Dedifferentiated amniotic fluid mesenchymal stem cell (primary cell): ENCODE results near the gene DHRS7B.
"Not testable (repeated sequence)": the region's sequence is repeated elsewhere in the genome, so short reads cannot be mapped to it uniquely, and the experiment has no call there.

Source experiments
- DNase-seq: peaks from one replicate; pipeline ENCODE4 v3.0.0-alpha.2; 2016; ENCODE audit errors: extremely low spot score

The DHRS7B gene

GRCh38 chr17:21177401-21177800, 50.6 kb downstream of the DHRS7B start:
- no peak for DNase-seq

DNA sequence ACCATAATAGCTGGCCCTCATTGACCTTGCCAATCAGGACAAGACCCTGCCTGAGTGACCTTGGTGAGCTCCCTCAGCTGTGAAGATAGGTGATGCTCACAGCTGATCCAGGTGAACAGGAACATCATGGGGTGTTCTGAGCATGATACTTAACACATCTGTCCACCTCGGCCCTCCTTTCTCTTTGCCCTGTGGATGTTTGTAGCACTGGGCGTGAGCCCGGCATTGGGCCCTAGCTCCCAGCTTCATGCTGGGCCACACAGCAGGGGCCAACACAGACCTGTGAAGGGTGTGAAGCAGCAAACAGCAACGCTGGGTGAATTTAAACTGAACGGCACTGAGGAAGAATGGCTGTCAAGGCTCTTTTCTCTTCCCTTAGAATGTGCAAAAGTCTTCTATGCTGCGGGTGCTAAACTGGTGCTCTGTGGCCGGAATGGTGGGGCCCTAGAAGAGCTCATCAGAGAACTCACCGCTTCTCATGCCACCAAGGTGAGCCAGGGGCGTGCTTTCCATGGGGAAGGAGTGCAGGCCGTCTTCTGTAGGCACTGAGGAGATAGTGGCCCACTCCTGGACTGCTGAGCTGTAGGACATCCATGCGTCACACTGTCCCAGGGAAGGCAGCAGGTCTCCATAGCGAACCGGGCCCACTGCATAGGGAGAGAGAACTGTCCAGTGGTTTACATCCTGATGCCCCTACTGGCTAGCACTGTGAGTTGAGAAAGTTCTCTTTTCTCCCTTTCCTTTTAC, 51.3 kb downstream of the DHRS7B start:
- no peak for DNase-seq

GRCh38 chr17:21183468-21183867, 56.7 kb downstream of the DHRS7B start:
- DNase-seq: no peak

GRCh38 chr17:21184570-21184969, 57.8 kb downstream of the DHRS7B start:
- no peak for DNase-seq

DNA sequence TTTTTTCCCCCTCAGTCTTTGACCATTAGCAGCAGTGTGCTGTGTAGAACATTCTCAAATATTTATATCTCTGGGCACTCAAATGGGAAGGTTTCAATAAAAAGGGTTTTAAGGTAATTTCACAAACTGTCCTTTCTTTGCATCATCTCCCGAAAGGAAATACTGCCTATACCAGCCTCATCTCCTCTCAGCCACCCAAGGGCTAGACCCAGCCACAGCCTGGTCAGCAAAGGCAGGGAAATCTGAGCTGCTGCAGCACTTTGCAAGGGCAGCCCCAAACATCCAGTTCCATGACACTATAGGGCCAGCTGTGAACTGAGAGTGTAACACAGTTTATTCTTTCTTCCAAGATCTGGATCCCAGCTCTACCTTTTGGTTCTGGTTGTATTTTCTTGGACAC, 58.3 kb downstream of the DHRS7B start:
- peak; percentile 39 for DNase-seq

- DNase-seq: no peak
These were observed 59.8 kb downstream of the DHRS7B start for GRCh38 chr17:21186399-21187187.

- no peak for DNase-seq
These were observed 62.6 kb downstream of the DHRS7B start for GRCh38 chr17:21189361-21189760.

- no peak for DNase-seq
These were observed 63.3 kb downstream of the DHRS7B start for GRCh38 chr17:21190078-21190477.

GRCh38 chr17:21191698-21192097, 64.9 kb downstream of the DHRS7B start:
- no peak for DNase-seq

DNA sequence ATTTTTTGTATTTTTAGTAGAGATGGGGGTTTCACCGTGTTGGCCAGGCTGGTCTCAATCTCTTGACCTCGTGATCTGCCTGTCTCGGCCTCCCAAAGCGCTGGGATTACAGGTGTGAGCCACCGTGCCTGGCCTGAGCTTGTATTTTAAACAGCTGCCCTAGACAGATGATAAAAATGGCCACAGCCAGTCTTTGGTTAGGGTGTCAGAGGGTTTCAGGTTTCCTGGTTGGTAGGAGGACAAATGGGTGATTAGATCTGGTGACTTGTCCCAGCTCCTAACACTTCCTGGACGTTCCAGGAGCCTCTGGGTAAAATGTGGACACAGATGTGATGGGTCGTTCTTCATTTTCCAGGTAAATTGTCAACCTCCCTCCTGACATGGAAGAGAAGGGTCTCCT, 65.7 kb downstream of the DHRS7B start:
- DNase-seq: not testable (repeated sequence)

- DNase-seq: no peak
These were observed 66.3 kb downstream of the DHRS7B start for GRCh38 chr17:21193031-21193430.

DNA sequence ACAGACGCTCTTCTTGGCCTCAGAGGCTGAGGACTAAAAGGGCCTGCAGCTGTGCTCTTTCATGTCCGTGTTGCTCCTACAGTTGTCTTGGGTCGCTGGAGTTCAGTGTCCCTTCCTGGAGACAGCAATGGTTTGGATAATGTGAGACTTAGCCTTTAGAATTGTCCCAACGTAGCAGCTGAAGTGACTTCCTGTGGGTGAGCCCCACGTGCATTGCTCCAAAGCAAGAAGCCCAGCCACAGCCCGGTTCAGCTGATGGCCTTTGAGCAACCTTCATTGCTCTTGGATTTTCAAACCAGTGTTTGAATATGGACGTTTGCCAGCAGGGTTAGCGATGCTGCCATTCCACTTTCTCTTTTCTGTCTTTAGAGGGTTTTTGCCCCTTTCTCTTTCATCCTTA, 67.5 kb downstream of the DHRS7B start:
- no peak for DNase-seq

DNA sequence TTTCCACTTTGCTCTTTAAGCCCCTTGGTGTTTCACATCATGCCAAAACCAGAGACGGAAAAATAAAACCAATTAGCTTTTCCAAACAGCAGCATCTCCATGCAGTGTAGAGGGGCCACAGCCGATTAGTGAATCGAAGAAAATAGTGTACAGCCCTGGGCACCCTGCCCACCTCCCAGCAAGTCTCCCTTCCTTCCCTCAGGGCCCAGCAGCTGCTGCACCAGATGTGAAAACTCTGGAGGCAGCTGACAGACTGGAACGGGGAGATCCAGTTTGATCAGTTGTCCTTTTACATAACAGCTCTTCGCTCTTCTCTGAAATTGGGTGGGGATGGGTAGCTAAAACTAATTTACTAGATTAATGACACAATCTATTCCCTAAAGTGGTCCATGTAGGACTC, 67.9 kb downstream of the DHRS7B start:
- no peak for DNase-seq

- no peak for DNase-seq
These were observed 69.4 kb downstream of the DHRS7B start for GRCh38 chr17:21196126-21196525.

DNA sequence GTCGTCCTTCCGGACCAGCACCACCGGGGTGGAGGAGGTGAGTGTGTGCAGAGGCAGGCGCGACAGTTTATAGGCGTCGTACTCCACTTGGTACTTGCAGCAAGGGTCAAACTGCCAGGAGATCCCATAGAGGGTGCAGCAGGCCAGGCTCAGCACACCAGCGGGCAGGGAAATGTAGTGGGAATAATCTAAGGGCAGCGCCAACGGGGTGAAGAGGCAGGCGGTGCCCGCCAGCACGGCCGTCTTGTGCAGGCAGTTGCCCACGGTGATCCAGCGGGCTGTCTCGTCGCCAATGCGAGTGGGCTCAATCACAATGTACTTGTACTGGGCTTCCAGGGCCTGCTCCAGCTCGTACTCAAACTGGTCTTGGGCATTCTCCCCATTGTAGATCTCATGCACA, 71.6 kb downstream of the DHRS7B start:
- no peak for DNase-seq

GRCh38 chr17:21199311-21199710, 72.5 kb downstream of the DHRS7B start:
- DNase-seq: peak; percentile 20

DNA sequence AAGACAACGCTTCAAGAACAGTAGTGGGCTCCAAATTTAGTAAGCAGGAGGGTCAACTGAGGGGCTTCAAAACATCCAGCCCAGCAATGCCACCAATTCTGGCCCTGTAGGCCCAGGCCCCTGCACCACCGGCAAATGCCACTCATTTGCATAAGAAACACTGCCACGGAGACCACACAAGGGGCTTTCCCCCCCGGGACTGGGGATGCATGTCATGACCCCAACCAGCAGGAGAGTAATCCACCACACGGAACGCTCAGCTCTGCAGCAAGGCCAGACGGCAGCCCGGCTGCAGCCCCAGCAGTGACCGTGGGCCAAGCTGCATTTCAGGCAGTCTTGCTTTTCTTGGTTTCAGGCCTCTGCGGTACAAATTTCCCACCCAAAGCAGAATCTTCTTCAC, 73.1 kb downstream of the DHRS7B start:
- DNase-seq: no peak

DNA sequence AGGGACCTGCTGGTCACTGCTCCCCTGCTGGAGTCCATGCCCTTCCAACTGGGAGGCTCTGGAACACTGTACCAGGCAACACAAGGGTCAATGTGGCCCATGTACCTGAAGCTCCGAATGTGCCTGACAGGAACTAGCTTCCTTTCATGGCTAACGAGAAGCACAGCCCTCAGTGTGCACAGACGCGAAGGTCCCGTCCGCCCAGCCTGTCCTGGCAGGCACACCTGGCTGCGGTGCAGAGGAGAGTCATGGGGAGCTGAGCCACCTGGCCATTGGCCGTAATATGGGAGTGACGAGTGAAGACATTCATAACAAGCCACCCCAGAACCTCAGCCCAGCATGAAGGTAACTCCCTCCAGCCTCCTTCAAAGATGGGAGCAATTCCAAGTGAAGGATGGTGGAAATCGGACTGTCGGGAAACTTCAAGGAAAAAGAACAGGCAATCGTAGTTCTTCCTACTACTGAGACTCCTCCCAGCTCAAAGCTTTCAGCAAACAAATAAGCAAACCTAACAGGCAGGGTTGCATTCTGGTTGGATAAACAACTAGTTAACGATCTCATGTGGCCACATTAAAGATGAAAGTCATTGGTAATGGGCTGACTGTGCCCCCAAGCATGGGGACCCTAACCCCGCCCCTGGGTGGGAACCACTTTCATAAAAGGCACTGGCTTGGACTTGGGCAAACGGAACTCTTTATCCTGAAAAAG, 74.0 kb downstream of the DHRS7B start:
- no peak for DNase-seq

- peak; percentile 61 for DNase-seq
These were observed 74.5 kb downstream of the DHRS7B start for GRCh38 chr17:21201298-21201595.

DNA sequence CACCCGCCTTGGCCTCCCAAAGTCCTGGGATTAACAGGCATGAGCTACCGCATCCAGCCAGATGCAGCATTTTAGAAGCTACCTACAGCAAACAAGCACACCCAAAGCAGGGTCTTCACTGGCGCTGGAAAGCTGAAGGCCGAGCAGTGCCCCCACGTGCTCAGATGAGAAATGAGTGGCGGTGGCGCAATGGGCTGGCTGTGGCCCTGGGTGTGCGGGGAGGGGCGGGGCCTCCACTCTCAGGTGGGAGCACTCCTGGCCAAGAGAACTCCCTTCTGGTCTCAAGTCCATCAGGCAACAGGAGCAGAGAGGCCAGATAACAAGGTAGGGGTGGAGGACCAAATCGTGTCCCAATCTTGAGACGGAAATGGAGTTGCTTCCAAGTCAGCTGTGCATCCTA, 75.1 kb downstream of the DHRS7B start:
- no peak for DNase-seq

DNA sequence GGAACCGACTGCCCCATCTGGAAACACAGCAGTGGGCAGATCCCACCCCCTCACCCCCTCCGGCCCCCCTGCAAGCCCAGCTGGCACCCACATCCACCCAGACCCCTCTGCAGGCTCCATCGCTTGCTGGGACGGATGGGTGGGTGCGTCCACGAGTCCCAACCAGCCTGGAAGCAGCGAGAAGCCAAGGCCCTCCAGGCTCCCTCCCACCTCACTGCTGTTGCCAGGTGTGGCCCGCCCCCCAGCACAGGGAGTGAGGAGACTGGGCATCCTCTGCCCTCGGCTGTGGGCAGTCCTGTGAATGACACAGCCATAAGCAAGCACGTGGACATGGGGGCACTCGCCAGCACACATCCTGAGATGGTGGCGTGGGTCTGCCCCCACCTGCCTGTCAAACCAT, 75.7 kb downstream of the DHRS7B start:
- no peak for DNase-seq

- DNase-seq: no peak
These were observed 78.2 kb downstream of the DHRS7B start for GRCh38 chr17:21204935-21205334.

- no peak for DNase-seq
These were observed 81.6 kb downstream of the DHRS7B start for GRCh38 chr17:21208352-21208751.
